GM12801 (cell line): ENCODE data around the gene TUBGCP6.

Experiments used
- CTCF ChIP-seq: IDR thresholded peaks from one replicate; pipeline ENCODE4 v1.5.1; 2011; ENCODE audit warnings: control low read depth; ENCODE audit not compliant: insufficient read length; ENCODE audit errors: extremely low read depth

Gene TUBGCP6

GRCh38 chr22:50198624-50199017, 46.2 kb downstream of the TUBGCP6 start:
- TF ChIP-seq CTCF = no peak

- TF ChIP-seq CTCF = no peak
Observed at GRCh38 chr22:50197856-50198623, 46.8 kb downstream of the TUBGCP6 start.

GRCh38 chr22:50197000-50197800, 47.6 kb downstream of the TUBGCP6 start:
- no peak for TF ChIP-seq CTCF

- TF ChIP-seq CTCF = no peak
Observed at GRCh38 chr22:50196256-50196655, 48.6 kb downstream of the TUBGCP6 start.

- no peak for TF ChIP-seq CTCF
Observed at GRCh38 chr22:50194037-50194805, 50.6 kb downstream of the TUBGCP6 start.

- no peak for TF ChIP-seq CTCF
Observed at GRCh38 chr22:50193621-50194020, 51.2 kb downstream of the TUBGCP6 start.

- TF ChIP-seq CTCF = no peak
Observed at GRCh38 chr22:50192436-50193204, 52.2 kb downstream of the TUBGCP6 start.
